ENCODE measurements around the gene NHERF1.

NHERF1 gene

DNA sequence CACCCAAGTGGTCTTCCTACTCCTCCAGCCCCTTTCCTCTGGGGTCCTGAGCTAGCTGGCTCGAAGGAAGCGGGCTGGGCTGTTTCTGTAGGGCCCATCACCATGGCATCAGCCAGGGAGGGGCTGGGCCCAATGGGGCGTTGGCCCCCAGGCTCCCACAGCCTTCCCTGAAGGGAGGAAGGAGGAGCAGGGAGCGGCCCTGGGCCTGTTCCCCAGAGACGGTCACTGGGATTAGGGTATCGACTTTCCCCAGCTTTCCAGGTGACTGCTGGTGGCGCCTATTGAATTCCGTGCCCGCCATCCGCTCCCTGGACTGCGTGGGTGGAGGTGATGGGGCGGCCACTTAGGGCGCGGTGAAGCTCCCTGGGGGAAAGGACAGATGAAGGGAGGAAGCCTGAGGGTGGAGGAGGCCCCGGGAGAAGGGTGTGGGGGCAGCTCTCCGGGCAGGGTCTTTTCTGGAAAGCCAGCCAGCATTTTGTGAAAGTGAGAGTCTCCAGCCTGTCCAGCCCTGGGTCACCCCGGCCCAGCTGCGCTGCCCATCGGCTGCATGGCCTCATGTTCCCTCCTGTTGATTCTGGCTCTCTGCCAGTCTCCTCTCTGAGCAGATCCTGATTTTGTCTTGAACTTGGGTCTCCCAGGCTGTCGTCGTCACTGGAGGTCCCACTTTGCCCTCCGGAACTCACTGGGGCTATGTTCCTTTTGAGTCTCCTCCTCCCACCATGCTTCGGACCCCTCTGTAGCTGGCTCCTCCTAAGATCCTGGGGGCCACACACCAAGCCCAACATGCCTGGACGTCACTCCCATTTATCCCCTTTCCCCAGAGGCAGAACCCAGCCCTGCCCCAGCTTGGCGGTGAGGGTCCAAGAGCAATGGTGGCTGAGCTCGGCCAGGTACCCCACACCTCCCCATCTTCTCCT, 9.8 kb downstream of the NHERF1 start (continued):
- TF ChIP-seq, protein P1, sequence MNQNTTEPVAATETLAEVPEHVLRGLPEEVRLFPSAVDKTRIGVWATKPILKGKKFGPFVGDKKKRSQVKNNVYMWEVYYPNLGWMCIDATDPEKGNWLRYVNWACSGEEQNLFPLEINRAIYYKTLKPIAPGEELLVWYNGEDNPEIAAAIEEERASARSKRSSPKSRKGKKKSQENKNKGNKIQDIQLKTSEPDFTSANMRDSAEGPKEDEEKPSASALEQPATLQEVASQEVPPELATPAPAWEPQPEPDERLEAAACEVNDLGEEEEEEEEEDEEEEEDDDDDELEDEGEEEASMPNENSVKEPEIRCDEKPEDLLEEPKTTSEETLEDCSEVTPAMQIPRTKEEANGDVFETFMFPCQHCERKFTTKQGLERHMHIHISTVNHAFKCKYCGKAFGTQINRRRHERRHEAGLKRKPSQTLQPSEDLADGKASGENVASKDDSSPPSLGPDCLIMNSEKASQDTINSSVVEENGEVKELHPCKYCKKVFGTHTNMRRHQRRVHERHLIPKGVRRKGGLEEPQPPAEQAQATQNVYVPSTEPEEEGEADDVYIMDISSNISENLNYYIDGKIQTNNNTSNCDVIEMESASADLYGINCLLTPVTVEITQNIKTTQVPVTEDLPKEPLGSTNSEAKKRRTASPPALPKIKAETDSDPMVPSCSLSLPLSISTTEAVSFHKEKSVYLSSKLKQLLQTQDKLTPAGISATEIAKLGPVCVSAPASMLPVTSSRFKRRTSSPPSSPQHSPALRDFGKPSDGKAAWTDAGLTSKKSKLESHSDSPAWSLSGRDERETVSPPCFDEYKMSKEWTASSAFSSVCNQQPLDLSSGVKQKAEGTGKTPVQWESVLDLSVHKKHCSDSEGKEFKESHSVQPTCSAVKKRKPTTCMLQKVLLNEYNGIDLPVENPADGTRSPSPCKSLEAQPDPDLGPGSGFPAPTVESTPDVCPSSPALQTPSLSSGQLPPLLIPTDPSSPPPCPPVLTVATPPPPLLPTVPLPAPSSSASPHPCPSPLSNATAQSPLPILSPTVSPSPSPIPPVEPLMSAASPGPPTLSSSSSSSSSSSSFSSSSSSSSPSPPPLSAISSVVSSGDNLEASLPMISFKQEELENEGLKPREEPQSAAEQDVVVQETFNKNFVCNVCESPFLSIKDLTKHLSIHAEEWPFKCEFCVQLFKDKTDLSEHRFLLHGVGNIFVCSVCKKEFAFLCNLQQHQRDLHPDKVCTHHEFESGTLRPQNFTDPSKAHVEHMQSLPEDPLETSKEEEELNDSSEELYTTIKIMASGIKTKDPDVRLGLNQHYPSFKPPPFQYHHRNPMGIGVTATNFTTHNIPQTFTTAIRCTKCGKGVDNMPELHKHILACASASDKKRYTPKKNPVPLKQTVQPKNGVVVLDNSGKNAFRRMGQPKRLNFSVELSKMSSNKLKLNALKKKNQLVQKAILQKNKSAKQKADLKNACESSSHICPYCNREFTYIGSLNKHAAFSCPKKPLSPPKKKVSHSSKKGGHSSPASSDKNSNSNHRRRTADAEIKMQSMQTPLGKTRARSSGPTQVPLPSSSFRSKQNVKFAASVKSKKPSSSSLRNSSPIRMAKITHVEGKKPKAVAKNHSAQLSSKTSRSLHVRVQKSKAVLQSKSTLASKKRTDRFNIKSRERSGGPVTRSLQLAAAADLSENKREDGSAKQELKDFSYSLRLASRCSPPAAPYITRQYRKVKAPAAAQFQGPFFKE (tag by site-specific recombination; IDR thresholded peaks at IDR 0.05; ENCODE audit: borderline replicate concordance) = no peak
- TF ChIP-seq ZNF221 (tag by site-specific recombination; IDR thresholded peaks at IDR 0.05; ENCODE audit: borderline replicate concordance) = no peak
- no peak for TF ChIP-seq PRDM1 (tag by site-specific recombination; IDR thresholded peaks at IDR 0.05)
- TF ChIP-seq, protein P2, sequence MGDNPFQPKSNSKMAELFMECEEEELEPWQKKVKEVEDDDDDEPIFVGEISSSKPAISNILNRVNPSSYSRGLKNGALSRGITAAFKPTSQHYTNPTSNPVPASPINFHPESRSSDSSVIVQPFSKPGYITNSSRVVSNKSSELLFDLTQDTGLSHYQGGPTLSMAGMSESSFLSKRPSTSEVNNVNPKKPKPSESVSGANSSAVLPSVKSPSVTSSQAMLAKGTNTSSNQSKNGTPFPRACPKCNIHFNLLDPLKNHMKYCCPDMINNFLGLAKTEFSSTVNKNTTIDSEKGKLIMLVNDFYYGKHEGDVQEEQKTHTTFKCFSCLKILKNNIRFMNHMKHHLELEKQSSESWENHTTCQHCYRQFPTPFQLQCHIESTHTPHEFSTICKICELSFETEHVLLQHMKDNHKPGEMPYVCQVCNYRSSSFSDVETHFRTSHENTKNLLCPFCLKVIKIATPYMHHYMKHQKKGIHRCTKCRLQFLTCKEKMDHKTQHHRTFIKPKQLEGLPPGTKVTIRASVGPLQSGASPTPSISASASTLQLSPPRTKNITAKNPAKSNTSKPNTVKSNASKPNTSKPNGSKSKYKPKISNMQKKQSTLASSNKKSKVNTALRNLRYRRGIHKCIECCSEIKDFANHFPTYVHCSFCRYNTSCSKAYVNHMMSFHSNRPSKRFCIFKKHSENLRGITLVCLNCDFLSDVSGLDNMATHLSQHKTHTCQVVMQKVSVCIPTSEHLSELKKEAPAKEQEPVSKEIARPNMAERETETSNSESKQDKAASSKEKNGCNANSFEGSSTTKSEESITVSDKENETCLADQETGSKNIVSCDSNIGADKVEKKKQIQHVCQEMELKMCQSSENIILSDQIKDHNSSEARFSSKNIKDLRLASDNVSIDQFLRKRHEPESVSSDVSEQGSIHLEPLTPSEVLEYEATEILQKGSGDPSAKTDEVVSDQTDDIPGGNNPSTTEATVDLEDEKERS (tag by site-specific recombination; IDR thresholded peaks at IDR 0.05) = no peak
- TF ChIP-seq ZNF324 (tag by site-specific recombination; IDR thresholded peaks at IDR 0.05) = no peak
- no peak for TF ChIP-seq ZBTB11 (tag by site-specific recombination; conservative IDR thresholded peaks at IDR 0.05; ENCODE audit: low read depth)
- TF ChIP-seq ZBTB48 (tag by site-specific recombination; IDR thresholded peaks at IDR 0.05) = peak; percentile 91
- TF ChIP-seq HIC1 (tag by site-specific recombination; IDR thresholded peaks at IDR 0.05) = peak; percentile 14; the same call in 1 of the 2 replicates
- TF ChIP-seq ZNF837 (tag by site-specific recombination; IDR thresholded peaks at IDR 0.05) = no peak
- 0 out of 2 replicates have a peak, but pooled peaks have one; percentile 15 for TF ChIP-seq ZNF394 (tag by site-specific recombination; IDR thresholded peaks at IDR 0.05; ENCODE audit: borderline replicate concordance)
- TF ChIP-seq ZNF654 (tag by site-specific recombination; IDR thresholded peaks at IDR 0.05; ENCODE audit: low read depth) = no peak
- TF ChIP-seq ZXDB (tag by site-specific recombination; IDR thresholded peaks at IDR 0.05) = no peak
- TF ChIP-seq ZSCAN16 (tag by site-specific recombination; IDR thresholded peaks at IDR 0.05) = no peak
- TF ChIP-seq, protein P3, sequence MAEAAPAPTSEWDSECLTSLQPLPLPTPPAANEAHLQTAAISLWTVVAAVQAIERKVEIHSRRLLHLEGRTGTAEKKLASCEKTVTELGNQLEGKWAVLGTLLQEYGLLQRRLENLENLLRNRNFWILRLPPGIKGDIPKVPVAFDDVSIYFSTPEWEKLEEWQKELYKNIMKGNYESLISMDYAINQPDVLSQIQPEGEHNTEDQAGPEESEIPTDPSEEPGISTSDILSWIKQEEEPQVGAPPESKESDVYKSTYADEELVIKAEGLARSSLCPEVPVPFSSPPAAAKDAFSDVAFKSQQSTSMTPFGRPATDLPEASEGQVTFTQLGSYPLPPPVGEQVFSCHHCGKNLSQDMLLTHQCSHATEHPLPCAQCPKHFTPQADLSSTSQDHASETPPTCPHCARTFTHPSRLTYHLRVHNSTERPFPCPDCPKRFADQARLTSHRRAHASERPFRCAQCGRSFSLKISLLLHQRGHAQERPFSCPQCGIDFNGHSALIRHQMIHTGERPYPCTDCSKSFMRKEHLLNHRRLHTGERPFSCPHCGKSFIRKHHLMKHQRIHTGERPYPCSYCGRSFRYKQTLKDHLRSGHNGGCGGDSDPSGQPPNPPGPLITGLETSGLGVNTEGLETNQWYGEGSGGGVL (tag by site-specific recombination; IDR thresholded peaks at IDR 0.05) = no peak
- TF ChIP-seq ZNF248 (tag by site-specific recombination; IDR thresholded peaks at IDR 0.05) = no peak
- TF ChIP-seq TRIM28 (IDR thresholded peaks at IDR 0.05; ENCODE audit: borderline replicate concordance, low read length) = no peak
- TF ChIP-seq BCL11A (tag by site-specific recombination; IDR thresholded peaks at IDR 0.05; ENCODE audit: low read depth) = no peak; the same call in 1 of the 2 replicates
- TF ChIP-seq ZNF473 (tag by site-specific recombination; IDR thresholded peaks at IDR 0.05) = no peak
- TF ChIP-seq, protein P4, sequence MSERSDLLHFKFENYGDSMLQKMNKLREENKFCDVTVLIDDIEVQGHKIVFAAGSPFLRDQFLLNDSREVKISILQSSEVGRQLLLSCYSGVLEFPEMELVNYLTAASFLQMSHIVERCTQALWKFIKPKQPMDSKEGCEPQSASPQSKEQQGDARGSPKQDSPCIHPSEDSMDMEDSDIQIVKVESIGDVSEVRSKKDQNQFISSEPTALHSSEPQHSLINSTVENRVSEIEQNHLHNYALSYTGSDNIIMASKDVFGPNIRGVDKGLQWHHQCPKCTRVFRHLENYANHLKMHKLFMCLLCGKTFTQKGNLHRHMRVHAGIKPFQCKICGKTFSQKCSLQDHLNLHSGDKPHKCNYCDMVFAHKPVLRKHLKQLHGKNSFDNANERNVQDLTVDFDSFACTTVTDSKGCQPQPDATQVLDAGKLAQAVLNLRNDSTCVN (tag by site-specific recombination; optimal IDR thresholded peaks at IDR 0.05) = peak; percentile 24
- TF ChIP-seq ZNF664 (tag by site-specific recombination; IDR thresholded peaks at IDR 0.05) = no peak
